Upper lobe of left lung (tissue), 6 donors: ENCODE results near the gene SSC5D. TPM values are rescaled to one million over a fixed set of nuclear protein-coding genes. Genes with fewer than 3 reads are reported as not detected.

ENCODE experiments used
- ATAC-seq, 2 donors: fragments of 200-7000 bp; cut with Tn5 transposase; one replicate each; pipeline ENCODE4 v1.9.1; 2022; ENCODE audit warnings: mild to moderate bottlenecking in 2 of 2, moderate library complexity in 2 of 2; ENCODE audit not compliant: low FRiP score in 2 of 2
- DNase-seq, 2 donors: peaks; one replicate each; pipeline ENCODE4 v3.0.0-alpha.2; 2019 to 2020
- H3K27ac ChIP-seq, 4 donors: fragments of 200-600 bp; sonication (generic); one replicate each; pipeline ENCODE4 v1.5.1; 2016 to 2019
- H3K27me3 ChIP-seq, 4 donors: fragments of 200-600 bp; sonication (generic); one replicate each; pipeline ENCODE4 v1.5.1; 2017 to 2019
- H3K36me3 ChIP-seq, 4 donors: fragments of 200-600 bp; sonication (generic); one replicate each; pipeline ENCODE4 v1.5.1; 2016 to 2019
- H3K4me1 ChIP-seq, 4 donors: fragments of 200-600 bp; sonication (generic); one replicate each; pipeline ENCODE4 v1.5.1; 2018 to 2019
- H3K4me3 ChIP-seq, 4 donors: fragments of 200-600 bp; sonication (generic); one replicate each; pipeline ENCODE4 v1.5.1; 2017 to 2019; ENCODE audit warnings: mild to moderate bottlenecking in 2 of 4, moderate library complexity in 1 of 4
- H3K9me3 ChIP-seq, 4 donors: fragments of 200-600 bp; sonication (generic); one replicate each; pipeline ENCODE4 v1.5.1; 2018 to 2019
- EP300 ChIP-seq, 4 donors: sonication (generic); formaldehyde crosslinking; IDR thresholded peaks; one replicate each; pipeline ENCODE4 v1.5.1; 2017; ENCODE audit warnings: antibody characterized with exemption in 4 of 4, control low read depth in 2 of 4
- POLR2A ChIP-seq, 4 donors: fragments of 450-650 bp; IDR thresholded peaks; one replicate each; pipeline ENCODE4 v1.5.1; 2016 to 2017; ENCODE audit warnings: antibody characterized with exemption in 4 of 4, mild to moderate bottlenecking in 2 of 4
- POLR2AphosphoS5 ChIP-seq, 2 donors: sonication (generic); formaldehyde crosslinking; IDR thresholded peaks; one replicate each; pipeline ENCODE4 v1.5.1; 2017; ENCODE audit warnings: antibody characterized with exemption in 2 of 2
- WGBS, 2 donors: methylation state at CpG; one replicate each; pipeline ENCODE4 v1.1.5; 2017 to 2018; 5-methylcytosine and 5-hydroxymethylcytosine counted together
- total RNA-seq, 6 donors: library from RNA; depleted of rRNA in 4 of 6; stranded (reverse); fragments of >200 nt in 4 of 6; gene quantifications; one replicate each; pipeline versions ENCODE4 v1.1.0 to v1.2.1, GENCODE V29; 2016 to 2021
- TF ChIP-seq, protein P1 (sequence below), 6 experiments: fragments of 450-650 bp in 4 of 6; fragments of 200-600 bp in 2 of 6; sonication (generic) in 2 of 6; IDR thresholded peaks; one replicate each; pipeline ENCODE4 v1.5.1; 2016 to 2019; ENCODE audit warnings: antibody characterized with exemption in 6 of 6
- donor health status: DM: no; HTN: no; CAD: no; lungs with moderate emphysema.
- donor health status: DM: no; HTN: yes; CAD: no; lungs with severe emphysema.

Gene SSC5D
- total RNA-seq, 6 donors from 2014 or later, result 0.39 to 10.1 (median 6.7) TPM

DNA sequence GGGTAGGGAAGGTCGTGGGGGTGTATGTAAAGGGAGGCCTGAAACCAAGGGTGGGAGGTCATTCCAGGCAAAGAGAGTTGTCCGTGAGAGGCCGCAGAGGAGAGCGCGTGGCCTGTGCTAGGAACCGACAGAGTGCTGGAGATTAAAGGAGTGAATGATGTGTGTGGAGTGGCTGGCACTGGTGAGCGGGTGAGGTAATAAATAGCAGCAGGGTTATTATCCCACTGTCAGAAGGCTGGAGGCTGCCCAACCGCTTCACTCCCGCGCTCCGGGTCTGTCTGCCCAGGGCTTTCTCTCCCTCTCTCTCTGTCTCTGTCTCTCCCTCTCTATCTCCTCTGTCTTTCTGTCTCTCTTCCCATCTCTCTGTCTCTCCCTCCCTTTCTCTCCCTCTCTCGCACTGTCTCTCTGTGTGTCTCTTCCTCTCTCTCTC, 75.0 kb downstream of the SSC5D start:
- peak; percentile 51 to 53 for ATAC-seq
- TF ChIP-seq EP300 (IDR thresholded peaks at IDR 0.05), result no peak
- TF ChIP-seq POLR2AphosphoS5 (IDR thresholded peaks at IDR 0.05), result peak in 1 of 2 donors; percentile 51
- no peak for TF ChIP-seq POLR2A (IDR thresholded peaks at IDR 0.05)
- peak in 1 of 2 donors; percentile 48 for DNase-seq
- H3K4me1 ChIP-seq, result no peaks in the 10 kb centered on the region
- H3K4me3 ChIP-seq, result no peak overlapping the region
- no peaks in the 10 kb centered on the region for H3K36me3 ChIP-seq
- no peaks in the 10 kb centered on the region for H3K27me3 ChIP-seq
- WGBS, 2 donors, result 45 to 47% methylated on average over 12 of the region's 12 CpGs
- no peaks in the 10 kb centered on the region for H3K9me3 ChIP-seq
- no peak overlapping the region for H3K27ac ChIP-seq

DNA sequence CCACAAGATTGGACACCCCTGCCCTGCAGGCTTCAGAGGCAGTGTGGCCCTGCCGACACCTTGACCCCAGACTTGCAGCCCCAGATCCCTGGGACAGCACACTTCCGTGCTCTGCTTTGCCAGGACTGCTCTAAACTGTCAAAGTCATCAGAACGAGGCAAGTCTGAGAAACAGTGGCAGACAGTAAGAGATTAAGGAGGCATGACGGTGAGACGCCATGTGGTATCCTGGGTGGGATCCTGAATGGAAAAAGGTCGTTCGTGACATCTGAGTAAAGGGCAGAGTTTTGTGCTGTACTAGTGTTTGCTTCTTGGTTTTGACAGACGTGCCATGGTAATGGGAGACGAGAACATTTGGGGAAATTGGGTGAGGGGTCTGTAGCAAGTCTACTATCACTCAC, 78.6 kb downstream of the SSC5D start:
- no peaks in the 10 kb centered on the region for H3K9me3 ChIP-seq
- no peaks in the 10 kb centered on the region for H3K27me3 ChIP-seq
- TF ChIP-seq POLR2AphosphoS5 (IDR thresholded peaks at IDR 0.05), result no peak
- no peak for TF ChIP-seq POLR2A (IDR thresholded peaks at IDR 0.05)
- TF ChIP-seq EP300 (IDR thresholded peaks at IDR 0.05), result no peak
- ATAC-seq (no peak), DNase-seq (no peak)
- no peaks in the 10 kb centered on the region for H3K4me1 ChIP-seq
- H3K4me3 ChIP-seq, result no peak overlapping the region
- 52 to 55% methylated on average over 9 of the region's 9 CpGs for WGBS, 2 donors
- no peaks in the 10 kb centered on the region for H3K36me3 ChIP-seq
- H3K27ac ChIP-seq, result no peak overlapping the region

DNA sequence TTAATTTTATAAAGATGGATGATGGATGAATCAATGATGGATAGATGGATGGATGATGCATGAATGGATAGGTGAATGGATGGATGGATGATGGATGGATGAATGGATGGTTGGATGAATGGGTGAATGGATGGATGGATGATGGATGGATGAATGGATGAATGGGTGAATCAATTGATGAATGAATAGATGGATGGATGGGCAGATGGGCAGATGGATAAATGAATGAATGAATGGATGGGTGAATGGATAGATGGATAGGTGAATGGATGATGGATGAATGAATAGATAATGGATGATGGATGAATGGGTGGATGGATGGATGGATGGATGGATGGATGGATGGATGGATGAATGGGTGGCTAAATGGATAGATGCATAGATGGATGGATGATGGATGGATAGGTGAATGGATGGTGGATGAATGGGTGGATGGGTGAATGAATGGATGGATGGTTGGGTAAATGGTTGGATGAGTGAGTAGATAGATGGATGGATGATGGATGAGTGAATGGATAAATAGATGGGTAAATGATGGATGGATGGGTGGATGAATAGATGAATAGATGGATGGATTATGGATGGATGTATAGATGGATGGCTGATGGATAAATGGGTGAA, 79.6 kb downstream of the SSC5D start:
- no peak overlapping the region for H3K4me3 ChIP-seq
- H3K4me1 ChIP-seq, result no peaks in the 10 kb centered on the region
- TF ChIP-seq, protein P1, sequence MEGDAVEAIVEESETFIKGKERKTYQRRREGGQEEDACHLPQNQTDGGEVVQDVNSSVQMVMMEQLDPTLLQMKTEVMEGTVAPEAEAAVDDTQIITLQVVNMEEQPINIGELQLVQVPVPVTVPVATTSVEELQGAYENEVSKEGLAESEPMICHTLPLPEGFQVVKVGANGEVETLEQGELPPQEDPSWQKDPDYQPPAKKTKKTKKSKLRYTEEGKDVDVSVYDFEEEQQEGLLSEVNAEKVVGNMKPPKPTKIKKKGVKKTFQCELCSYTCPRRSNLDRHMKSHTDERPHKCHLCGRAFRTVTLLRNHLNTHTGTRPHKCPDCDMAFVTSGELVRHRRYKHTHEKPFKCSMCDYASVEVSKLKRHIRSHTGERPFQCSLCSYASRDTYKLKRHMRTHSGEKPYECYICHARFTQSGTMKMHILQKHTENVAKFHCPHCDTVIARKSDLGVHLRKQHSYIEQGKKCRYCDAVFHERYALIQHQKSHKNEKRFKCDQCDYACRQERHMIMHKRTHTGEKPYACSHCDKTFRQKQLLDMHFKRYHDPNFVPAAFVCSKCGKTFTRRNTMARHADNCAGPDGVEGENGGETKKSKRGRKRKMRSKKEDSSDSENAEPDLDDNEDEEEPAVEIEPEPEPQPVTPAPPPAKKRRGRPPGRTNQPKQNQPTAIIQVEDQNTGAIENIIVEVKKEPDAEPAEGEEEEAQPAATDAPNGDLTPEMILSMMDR (IDR thresholded peaks at IDR 0.05), result no peak
- TF ChIP-seq POLR2A (IDR thresholded peaks at IDR 0.05) (no peak), POLR2AphosphoS5 (IDR thresholded peaks at IDR 0.05) (no peak), EP300 (IDR thresholded peaks at IDR 0.05) (no peak)
- no peak overlapping the region for H3K27ac ChIP-seq
- DNase-seq (no peak), ATAC-seq (no peak)
- H3K27me3 ChIP-seq, result no peaks in the 10 kb centered on the region
- H3K36me3 ChIP-seq, result no peaks in the 10 kb centered on the region
- H3K9me3 ChIP-seq, result no peaks in the 10 kb centered on the region

Other genes starting within 250 kb of the SSC5D start
- gene PPP6R1, start 229.4 kb upstream of the SSC5D start, total RNA-seq, result 100 to 1,000 TPM in 1 of 6 donors, 10 to 100 TPM in 5; 49.0 to 104 (median 76.7) TPM
- 10 to 100 TPM; 21.0 to 34.6 (median 30.1) TPM for gene HSPBP1, start 208.3 kb upstream of the SSC5D start, total RNA-seq
- gene BRSK1, start 204.4 kb upstream of the SSC5D start, total RNA-seq, result 1 to 10 TPM in 5 of 6 donors, not detected in 1; 1.0 to 2.7 (median 1.1) TPM
- 10 to 100 TPM in 5 of 6 donors, 1 to 10 TPM in 1; 8.2 to 67.7 (median 29.7) TPM for gene TMEM150B, start 163.1 kb upstream of the SSC5D start, total RNA-seq
- gene KMT5C, start 148.6 kb upstream of the SSC5D start, total RNA-seq, result 100 to 1,000 TPM in 1 of 6 donors, 10 to 100 TPM in 4, 1 to 10 TPM in 1; 9.1 to 111 (median 15.6) TPM
- gene COX6B2, start 133.7 kb upstream of the SSC5D start, total RNA-seq, result under 1 TPM in 1 of 6 donors, not detected in 5; 0.20 TPM
- gene GARIN5B, start 125.2 kb upstream of the SSC5D start, total RNA-seq, result not detected
- under 1 TPM in 2 of 6 donors, not detected in 4; 0.20 to 0.34 TPM for gene IL11, start 118.0 kb upstream of the SSC5D start, total RNA-seq
- 10 to 100 TPM in 4 of 6 donors, 1 to 10 TPM in 1, under 1 TPM in 1; 0.92 to 48.6 (median 20.9) TPM for gene TMEM190, start 111.6 kb upstream of the SSC5D start, total RNA-seq
- 10 to 100 TPM; 22.0 to 54.6 (median 36.0) TPM for gene TMEM238, start 104.1 kb upstream of the SSC5D start, total RNA-seq
- 1,000 to 10,000 TPM in 2 of 6 donors, 100 to 1,000 TPM in 4; 308 to 1,892 (median 534) TPM for gene RPL28, start 102.5 kb upstream of the SSC5D start, total RNA-seq
- 10 to 100 TPM in 5 of 6 donors, 1 to 10 TPM in 1; 6.5 to 31.6 (median 19.0) TPM for gene UBE2S, start 80.6 kb upstream of the SSC5D start, total RNA-seq
- not detected for gene SHISA7, start 45.1 kb upstream of the SSC5D start, total RNA-seq
- 10 to 100 TPM in 5 of 6 donors, 1 to 10 TPM in 1; 4.2 to 44.8 (median 36.7) TPM for gene ISOC2, start 26.8 kb upstream of the SSC5D start, total RNA-seq
- gene C19orf85, start 23.7 kb upstream of the SSC5D start, total RNA-seq, result not detected
- gene ZNF628, start 11.8 kb upstream of the SSC5D start, total RNA-seq, result 10 to 100 TPM in 5 of 6 donors, 1 to 10 TPM in 1; 9.9 to 32.1 (median 12.4) TPM
- 10 to 100 TPM; 13.1 to 19.2 (median 16.3) TPM for gene NAT14, start 3.2 kb upstream of the SSC5D start, total RNA-seq
- gene SBK2, start 48.7 kb downstream of the SSC5D start, total RNA-seq, result not detected
- gene SBK3, start 57.1 kb downstream of the SSC5D start, total RNA-seq, result 1 to 10 TPM in 1 of 6 donors, under 1 TPM in 2, not detected in 3; 0.30 to 1.6 (median 0.94) TPM
- 10 to 100 TPM in 2 of 6 donors, 1 to 10 TPM in 4; 3.5 to 19.2 (median 8.4) TPM for gene ZNF579, start 92.4 kb downstream of the SSC5D start, total RNA-seq
- 10 to 100 TPM; 11.1 to 21.6 (median 16.3) TPM for gene FIZ1, start 111.1 kb downstream of the SSC5D start, total RNA-seq
- gene ZNF524, start 111.9 kb downstream of the SSC5D start, total RNA-seq, result 10 to 100 TPM; 19.9 to 58.7 (median 34.9) TPM
- gene ZNF865, start 117.2 kb downstream of the SSC5D start, total RNA-seq, result 10 to 100 TPM in 4 of 6 donors, 1 to 10 TPM in 2; 7.7 to 39.8 (median 20.6) TPM
- gene ZNF784, start 136.1 kb downstream of the SSC5D start, total RNA-seq, result 10 to 100 TPM in 2 of 6 donors, 1 to 10 TPM in 4; 6.8 to 14.7 (median 8.6) TPM
- 10 to 100 TPM; 28.1 to 84.1 (median 38.0) TPM for gene ZNF580, start 152.6 kb downstream of the SSC5D start, total RNA-seq
- 10 to 100 TPM; 15.6 to 38.8 (median 21.9) TPM for gene ZNF581, start 155.2 kb downstream of the SSC5D start, total RNA-seq
- 10 to 100 TPM; 15.3 to 44.0 (median 17.1) TPM for gene CCDC106, start 159.8 kb downstream of the SSC5D start, total RNA-seq
- gene U2AF2, start 166.6 kb downstream of the SSC5D start, total RNA-seq, result 100 to 1,000 TPM in 4 of 6 donors, 10 to 100 TPM in 2; 57.7 to 294 (median 157) TPM
- 100 to 1,000 TPM in 4 of 6 donors, 10 to 100 TPM in 2; 59.7 to 357 (median 126) TPM for gene EPN1, start 186.8 kb downstream of the SSC5D start, total RNA-seq
- not detected for gene NLRP9, start 250.0 kb downstream of the SSC5D start, total RNA-seq